ENCODE results near the gene ENKUR.
"Not testable (repeated sequence)": the region's sequence is repeated elsewhere in the genome, so short reads cannot be mapped to it uniquely, and the experiment has no call there.

The ENKUR gene

DNA sequence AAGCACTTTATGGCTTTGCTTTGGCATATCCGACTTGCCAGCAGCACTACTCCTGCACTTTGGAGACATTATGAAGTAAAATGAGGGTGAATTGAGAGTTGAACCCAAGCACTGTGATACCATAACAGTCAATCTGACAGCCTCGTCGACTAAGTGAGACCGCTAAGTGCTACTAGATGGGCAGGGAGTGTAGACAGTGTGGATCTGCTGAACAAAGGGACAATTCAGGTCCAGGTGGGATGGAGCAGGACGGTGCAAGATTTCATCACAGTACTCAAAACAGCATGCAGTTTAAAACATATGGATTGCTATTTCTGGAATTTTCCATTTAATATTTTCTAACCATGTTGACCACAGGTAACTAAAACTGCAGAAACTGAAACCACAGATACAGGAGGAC, 42.8 kb downstream of the ENKUR start:
- no peak for DNase-seq (ENCODE audit: low read depth in 2 of 2)

- no peak for DNase-seq (ENCODE audit: low read depth in 2 of 2)
These were observed 44.6 kb downstream of the ENKUR start for GRCh38 chr10:24971374-24971773.

DNA sequence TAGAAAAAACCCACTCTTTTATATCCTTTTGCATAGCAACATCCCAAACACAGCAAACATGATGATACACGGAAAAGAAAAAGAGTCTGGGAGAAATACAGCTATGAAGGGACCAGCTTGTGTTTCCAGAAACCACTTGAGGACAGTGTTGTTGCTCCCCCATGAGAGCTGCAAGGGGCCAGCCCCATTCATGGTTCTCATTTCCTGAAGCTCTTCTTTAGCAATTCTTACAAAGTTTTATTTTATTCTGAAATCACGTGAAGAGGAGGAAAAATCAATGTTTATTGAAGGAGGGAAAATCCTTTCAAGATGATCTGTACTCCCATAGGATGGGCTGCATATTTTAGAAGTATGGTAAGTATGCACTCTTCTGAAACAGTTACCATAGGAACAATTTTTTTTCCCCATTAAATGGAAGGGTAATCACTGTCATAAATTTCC, 46.1 kb downstream of the ENKUR start:
- no peak for DNase-seq (ENCODE audit: low read depth in 2 of 2)

GRCh38 chr10:24968951-24969350, 47.0 kb downstream of the ENKUR start:
- DNase-seq (ENCODE audit: low read depth in 2 of 2) = not testable (repeated sequence)

DNA sequence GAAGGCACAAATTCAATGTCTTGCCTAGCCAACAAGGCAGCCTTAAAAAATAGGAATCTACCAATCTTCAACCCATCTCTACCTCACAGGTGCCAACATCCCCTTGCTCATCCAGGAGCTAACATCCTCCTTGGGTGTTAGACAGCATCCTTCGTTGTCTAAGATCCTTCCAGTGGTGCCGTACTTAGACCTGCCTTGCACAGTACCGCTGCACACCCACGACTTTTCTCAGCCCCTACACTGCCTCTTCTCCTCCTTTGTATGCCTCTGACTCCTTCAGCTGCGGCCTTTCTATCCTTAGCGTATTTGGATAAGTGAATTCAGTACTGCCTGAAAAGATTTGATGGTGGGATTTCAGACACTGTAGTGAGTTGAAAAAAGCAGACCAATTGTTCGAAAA, 47.6 kb downstream of the ENKUR start:
- DNase-seq (ENCODE audit: low read depth in 2 of 2) = no peak

DNA sequence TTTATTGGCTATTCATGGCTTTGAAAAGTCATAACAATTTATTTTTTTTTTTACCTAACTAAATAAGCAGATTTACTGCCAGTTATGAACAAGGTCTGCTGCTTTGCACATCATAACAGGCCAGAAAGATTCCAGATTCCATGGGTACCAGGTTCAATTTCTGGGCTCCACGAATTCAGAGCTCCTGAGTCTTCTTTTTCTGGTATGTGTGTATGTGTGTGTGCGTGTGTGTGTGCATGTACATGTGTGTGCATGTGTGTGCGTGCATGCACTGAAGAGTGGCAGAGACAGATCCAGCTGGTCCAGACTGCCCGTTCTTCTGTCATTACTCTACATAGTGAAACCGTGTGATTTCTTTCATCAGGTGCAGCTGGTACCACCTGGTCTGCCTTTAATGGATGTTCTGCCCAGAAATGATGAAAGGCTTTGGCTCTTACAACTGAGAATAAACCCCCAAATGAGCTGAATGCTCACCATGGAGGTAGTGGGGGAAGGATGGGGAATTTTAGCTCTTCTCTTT, 48.9 kb downstream of the ENKUR start:
- no peak for DNase-seq (ENCODE audit: low read depth in 2 of 2)

DNA sequence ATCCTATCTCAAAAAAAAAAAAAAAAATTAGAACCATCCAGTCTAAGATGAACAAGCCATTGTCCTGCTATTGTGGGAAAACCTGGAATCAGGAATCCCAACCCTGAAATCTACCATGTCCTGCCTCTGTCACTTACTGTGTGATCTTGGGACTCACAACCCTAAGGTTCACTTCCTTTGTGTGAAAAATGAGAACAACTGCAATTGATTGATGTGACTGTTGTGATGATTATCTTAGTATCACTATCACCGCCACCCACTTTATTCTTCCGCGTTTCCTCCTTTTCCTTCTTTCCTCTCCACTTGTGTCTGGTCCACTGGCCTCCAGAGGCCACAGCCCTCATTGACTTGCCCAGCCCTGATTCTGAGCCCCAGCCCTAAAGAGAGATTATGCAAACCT, 50.9 kb downstream of the ENKUR start:
- DNase-seq (ENCODE audit: low read depth in 2 of 2) = no peak

GRCh38 chr10:24963521-24964041, 52.4 kb downstream of the ENKUR start:
- DNase-seq (ENCODE audit: low read depth in 2 of 2) = no peak

- no peak for DNase-seq (ENCODE audit: low read depth in 2 of 2)
These were observed 53.0 kb downstream of the ENKUR start for GRCh38 chr10:24962995-24963394.

DNA sequence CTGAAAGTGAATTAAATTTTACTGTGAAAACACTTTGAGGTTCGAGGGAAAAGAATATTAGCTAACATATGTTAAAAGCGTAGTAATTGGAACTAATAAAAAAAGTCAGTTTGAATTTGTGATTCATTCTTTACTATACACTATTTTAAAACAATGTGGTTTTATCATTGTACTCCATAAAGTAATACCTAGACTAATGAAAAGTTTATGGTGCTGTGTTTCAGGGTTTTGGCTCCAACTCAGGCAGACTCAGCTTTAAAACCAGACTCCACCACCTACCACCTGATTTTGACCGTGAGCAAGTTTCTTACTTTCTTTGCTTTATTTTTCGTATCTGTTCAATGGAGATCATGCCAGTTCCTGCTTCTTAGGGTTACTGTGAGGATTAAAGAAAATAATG, 54.4 kb downstream of the ENKUR start:
- DNase-seq (ENCODE audit: low read depth in 2 of 2) = no peak

DNA sequence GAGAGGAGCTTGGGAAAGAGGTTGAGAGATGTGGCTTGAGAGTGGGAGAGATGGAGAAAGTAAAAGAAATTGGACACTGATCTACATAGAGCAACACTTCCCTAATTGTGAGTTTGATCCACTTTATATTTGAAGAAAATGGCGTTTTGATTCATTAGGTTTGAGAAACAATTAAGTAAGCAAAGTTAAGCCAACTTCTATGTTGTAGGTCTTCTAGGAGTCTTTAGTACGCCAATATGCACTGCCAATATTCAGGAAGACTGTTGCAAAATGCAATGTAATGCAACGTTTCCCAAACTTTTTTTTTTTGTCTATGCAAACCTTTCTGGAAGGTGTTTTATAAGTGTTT, 56.6 kb downstream of the ENKUR start:
- DNase-seq (ENCODE audit: low read depth in 2 of 2) = no peak

- no peak for DNase-seq (ENCODE audit: low read depth in 2 of 2)
These were observed 57.1 kb downstream of the ENKUR start for GRCh38 chr10:24958721-24959381.

DNA sequence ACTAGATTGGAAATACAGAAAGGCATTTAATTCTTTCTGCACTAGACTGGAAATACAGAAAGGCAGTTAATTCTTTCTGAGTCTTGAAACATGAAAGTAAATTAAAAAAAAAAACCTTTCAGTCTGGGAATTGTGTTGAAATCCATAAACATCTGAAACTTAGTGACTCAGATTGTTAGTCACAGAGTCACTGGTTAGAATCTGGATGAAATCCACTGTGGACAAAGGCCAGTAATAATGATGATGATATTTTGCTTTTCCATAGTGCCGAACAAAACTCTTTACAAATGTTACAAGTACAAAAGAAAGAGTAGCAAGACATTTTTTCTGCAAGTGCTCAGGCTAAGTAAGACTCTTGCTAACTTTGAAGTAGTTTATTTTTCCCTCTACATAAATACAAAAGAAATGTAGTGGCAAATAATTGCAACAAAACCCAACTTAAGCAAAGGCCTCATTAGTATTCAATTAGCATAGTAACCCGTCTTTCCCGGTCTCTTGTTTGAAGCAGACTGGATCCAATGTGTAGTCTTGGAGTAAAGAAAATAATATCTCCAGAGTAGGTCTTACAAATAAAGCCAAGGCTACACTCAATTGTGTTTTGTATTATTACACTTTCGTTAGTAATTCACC, 57.8 kb downstream of the ENKUR start:
- DNase-seq (ENCODE audit: low read depth in 2 of 2) = no peak

DNA sequence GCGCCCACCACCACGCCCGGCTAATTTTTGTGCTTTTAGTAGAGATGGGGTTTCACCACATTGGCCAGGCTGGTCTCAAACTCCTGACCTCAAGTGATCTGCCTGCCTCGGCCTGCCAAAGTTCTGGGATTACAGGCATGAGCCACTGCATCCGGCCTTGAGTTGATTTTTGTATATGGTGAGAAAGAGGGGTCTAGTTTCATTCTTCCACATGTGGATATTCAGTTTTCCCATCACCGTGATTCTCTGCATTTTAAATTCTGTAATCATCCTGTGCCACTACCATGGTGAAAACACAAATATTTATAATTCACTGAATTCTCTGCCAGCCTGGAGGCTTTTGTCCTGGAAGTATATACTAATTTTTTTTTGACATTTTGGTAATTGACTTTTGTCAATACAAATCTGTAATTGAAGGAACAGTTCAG, 58.3 kb downstream of the ENKUR start:
- DNase-seq (ENCODE audit: low read depth in 2 of 2) = not testable (repeated sequence)

DNA sequence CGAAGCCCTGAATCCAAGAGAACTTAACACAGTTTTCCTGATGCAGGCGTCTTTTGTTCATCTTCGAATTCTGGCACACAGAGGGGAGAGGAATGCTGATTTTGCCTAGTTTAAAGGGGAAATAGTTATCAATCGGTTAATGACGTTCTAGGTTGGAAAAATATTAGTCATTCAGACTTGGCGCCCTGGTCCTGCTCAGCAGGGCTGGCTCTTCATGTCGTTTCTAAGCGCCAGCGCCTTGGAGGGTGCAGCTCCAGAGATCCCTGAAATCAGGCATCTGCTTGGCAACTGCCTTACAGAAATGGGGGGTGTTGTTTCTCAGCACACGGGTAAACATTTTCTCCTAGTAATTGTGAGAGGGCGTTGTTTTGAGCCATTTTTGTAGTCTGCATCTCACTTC, 62.3 kb downstream of the ENKUR start:
- DNase-seq (ENCODE audit: low read depth in 2 of 2) = no peak

- DNase-seq (ENCODE audit: low read depth in 2 of 2) = peak; percentile 23 to 37
These were observed 63.0 kb downstream of the ENKUR start for GRCh38 chr10:24952707-24953645.

DNA sequence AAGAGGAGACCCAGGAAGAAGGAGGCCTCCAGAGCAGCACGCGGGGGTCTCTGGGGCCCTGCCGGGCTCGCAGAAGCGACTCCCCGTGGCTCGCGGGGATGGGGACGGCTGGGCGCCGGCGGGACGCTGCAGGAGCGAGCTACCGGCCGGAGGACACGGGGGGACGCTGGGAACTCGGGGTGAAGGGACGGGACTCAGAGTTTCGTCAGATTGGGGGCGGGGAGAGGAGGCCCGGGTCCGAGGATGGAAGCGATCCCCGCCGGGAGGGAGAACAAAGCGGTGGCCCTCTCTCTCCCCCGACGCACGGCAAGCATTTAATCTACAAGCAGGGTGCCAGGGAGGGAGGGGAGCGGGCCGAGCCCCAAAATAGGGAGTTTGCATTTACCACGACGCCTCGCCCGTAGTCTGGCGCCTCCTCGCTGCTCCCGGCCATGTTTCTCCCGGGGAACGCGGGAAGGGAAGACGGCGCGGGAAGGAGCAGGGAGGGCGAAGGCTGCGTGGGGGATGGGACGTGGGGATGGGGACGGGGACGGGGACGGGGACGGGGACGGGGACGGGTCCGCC, 63.7 kb downstream of the ENKUR start, which contains the start of gene PRTFDC1:
Gene PRTFDC1, minus strand, starts transcription at position 464 of the 564 bp plus-strand sequence. Its CDS starts 31 bp downstream, at position 433.
- no peak for DNase-seq (ENCODE audit: low read depth in 2 of 2)

- no peak for DNase-seq (ENCODE audit: low read depth in 2 of 2)
These were observed 64.5 kb downstream of the ENKUR start for GRCh38 chr10:24951201-24952142.

DNA sequence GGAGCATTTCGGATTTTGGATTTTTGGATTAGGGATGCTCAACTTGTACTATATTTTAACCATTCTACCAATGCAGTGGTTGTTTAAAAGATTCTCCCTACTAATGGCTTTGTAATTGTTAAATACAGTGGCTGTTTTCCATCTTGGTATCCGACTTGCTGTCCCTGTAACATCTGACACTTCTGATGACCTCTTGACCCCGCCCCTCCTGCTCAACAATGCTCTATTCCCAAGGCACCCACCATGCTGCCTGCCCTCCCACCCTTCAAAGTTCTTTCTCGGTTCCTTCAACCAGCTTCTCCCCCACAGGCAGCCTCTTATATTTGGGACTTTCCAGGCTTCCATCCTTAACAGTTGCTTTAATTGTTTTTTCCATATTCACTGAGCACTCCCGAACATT, 65.5 kb downstream of the ENKUR start:
- no peak for DNase-seq (ENCODE audit: low read depth in 2 of 2)

DNA sequence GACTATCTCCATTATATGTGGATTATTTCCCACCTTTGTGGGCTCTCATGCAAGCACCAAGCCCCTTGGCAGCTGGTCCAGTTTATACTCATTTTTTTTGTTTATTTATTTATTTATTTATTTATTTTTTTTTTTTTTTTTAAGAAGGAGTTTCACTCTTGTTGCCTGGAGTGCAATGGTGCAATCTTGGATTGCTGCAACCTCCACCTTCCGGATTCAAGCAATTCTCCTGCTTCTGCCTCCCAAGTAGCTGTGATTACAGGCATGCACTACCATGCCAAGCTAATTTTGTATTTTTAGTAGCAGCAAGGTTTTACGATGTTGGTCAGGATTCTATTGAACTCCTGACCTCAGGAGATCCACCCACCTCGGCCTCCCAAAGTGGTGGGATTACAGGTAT, 66.3 kb downstream of the ENKUR start:
- DNase-seq (ENCODE audit: low read depth in 2 of 2) = no peak

Measured in stimulated activated CD8-positive, alpha-beta memory T cell treated with anti-CD3 and anti-CD28 coated beads, Interleukin-7, amount 100 ng/mL, for 1 hour (primary cell).